Epithelial cell of proximal tubule (primary cell): ENCODE measurements around the gene ABAT. TPM values are rescaled to one million over a fixed set of nuclear protein-coding genes. Genes with fewer than 3 reads are reported as not detected.
"Not testable (repeated sequence)": the region's sequence is repeated elsewhere in the genome, so short reads cannot be mapped to it uniquely, and the experiment has no call there.

Experiments
- DNase-seq: peaks from one replicate; pipeline ENCODE4 v3.0.0-alpha.2; 2011; ENCODE audit warnings: low read depth
- H3K4me3 ChIP-seq: 2 replicates; pipeline ENCODE4 v1.5.1; 2011; ENCODE audit warnings: low read depth, mild to moderate bottlenecking, low read length
- total RNA-seq: library from RNA; depleted of rRNA; stranded (reverse); fragments of >200 nt; gene quantifications from 2 replicates; pipeline ENCODE4 v1.2.3, GENCODE V29; 2015
- TF ChIP-seq, protein P1 (sequence below): conservative IDR thresholded peaks from 2 replicates; pipeline ENCODE4 v1.5.1; 2012; ENCODE audit warnings: low read depth, mild to moderate bottlenecking, low read length

ABAT gene
- total RNA-seq, 1 donor from 2014 or later: 3.9 TPM

DNA sequence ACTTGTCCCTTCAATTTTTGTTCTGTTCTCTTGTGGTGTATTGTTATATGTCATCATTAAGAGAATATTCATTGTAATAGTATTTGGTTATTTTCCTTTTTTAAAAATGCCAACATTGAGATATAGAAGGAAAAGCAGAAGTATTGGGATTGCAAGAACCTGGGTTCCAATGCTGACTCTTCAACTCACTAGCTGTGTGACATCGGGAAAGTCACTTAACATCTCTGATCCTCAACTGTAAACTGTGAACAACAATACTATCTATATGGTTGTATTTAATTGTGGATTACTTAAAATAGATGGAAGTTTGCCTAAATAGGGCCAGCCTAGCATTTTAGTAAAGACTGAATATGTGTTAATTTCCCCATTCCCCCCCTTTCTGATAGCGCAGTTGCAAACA, 67.2 kb downstream of the ABAT start:
- DNase-seq: no peak
- TF ChIP-seq, protein P1, sequence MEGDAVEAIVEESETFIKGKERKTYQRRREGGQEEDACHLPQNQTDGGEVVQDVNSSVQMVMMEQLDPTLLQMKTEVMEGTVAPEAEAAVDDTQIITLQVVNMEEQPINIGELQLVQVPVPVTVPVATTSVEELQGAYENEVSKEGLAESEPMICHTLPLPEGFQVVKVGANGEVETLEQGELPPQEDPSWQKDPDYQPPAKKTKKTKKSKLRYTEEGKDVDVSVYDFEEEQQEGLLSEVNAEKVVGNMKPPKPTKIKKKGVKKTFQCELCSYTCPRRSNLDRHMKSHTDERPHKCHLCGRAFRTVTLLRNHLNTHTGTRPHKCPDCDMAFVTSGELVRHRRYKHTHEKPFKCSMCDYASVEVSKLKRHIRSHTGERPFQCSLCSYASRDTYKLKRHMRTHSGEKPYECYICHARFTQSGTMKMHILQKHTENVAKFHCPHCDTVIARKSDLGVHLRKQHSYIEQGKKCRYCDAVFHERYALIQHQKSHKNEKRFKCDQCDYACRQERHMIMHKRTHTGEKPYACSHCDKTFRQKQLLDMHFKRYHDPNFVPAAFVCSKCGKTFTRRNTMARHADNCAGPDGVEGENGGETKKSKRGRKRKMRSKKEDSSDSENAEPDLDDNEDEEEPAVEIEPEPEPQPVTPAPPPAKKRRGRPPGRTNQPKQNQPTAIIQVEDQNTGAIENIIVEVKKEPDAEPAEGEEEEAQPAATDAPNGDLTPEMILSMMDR: no peak
- no peak overlapping the region for H3K4me3 ChIP-seq

DNA sequence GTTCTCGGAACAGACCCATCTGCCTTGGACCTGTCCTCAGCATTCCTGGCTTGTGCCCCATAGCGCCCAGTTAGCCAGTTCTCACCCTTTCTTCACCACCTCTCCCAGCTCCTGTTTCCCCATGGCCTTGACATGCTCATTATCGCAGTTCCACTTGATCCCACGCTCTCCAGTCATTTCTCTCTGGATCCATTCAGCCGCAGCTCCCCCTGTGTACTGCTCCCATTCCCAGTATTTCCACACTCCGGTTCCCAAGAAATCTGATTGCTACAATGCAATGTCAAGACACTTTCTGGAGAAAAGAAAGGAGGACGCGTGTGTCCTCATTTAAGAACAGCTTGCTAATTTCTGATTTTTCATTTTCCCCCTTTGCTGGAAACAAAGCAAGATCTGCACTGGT, 67.7 kb downstream of the ABAT start:
- no peak for DNase-seq
- no peak overlapping the region for H3K4me3 ChIP-seq
- TF ChIP-seq, protein P1: no peak

DNA sequence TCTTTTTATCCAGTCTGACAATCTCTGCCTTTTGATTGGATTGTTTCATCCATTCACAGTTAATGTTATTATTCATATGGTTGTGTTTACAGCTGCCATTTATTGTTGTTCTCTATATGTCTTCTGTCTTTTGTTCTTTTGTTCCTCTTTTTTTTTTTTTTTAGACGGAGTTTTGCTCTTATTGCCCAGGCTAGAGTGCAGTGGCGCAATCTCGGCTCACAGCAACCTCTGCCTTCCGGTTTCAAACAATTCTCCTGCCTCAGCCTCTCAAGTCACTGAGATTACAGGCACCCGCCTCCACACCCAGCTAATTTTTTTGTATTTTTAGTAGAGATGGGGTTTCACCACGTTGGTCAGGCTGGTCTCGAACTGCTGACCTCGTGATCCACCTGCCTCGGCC, 74.5 kb downstream of the ABAT start:
- DNase-seq, H3K4me3 ChIP-seq: not testable (repeated sequence)

DNA sequence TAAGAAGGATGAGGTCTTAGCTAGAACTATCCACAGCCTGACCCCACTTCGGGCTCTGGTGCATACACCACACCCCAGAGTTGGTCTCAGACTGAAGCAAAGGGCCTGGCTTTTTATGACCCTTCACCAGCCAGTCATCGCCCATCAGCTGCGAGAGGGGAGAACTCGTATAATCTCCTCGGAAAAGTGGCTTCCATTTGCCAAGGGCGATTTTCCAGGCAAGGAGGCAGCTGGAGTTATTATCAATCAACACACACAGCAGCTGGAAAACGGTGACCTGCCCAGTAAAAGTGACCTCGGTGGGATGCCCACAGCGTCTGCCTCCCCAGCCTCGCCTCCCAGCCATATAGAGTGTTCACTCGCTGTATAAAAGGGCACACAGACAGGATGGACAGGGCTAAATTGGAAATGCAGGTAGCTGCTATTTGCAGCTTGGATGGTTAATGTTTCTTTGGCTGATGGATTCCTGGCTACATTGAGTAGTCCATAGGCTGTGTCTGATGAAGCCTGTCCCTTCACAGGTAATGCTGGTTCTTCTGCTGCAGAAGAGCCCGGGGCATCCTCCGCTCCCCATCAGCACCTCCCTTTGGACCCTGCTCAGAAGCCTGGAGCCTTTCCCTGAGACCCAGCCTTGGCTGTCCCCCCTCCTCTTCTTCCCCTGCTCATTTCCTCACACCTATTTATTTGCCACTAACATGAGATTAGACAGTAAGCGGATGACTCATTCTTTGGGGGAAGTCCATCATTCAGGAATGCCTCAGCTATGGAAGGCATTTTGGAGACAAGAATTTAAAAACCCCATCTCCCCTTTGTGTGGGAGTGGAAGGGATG, 77.3 kb downstream of the ABAT start:
- TF ChIP-seq, protein P1: no peak
- no peak overlapping the region for H3K4me3 ChIP-seq
- peak; percentile 66 for DNase-seq

DNA sequence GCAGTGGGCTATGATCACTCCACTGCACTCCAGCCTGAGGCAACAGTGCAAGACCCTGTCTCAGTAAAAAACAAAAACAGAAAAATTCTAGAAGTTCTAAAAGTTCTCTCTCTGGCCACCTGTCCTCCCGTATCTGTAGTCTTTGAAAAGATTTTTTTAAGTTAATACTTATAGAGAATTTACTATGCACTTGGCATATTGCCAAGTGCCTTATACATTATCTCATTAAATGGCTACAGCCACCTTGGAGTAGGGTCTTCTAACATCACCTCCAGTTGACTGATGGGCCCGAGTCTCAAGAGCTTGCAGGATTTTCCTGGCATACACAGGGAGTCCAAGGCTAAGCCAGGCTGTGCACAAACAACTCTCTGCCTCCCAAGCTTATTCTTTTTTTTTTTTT, 78.3 kb downstream of the ABAT start:
- no peak for DNase-seq
- TF ChIP-seq, protein P1: no peak
- no peak overlapping the region for H3K4me3 ChIP-seq

DNA sequence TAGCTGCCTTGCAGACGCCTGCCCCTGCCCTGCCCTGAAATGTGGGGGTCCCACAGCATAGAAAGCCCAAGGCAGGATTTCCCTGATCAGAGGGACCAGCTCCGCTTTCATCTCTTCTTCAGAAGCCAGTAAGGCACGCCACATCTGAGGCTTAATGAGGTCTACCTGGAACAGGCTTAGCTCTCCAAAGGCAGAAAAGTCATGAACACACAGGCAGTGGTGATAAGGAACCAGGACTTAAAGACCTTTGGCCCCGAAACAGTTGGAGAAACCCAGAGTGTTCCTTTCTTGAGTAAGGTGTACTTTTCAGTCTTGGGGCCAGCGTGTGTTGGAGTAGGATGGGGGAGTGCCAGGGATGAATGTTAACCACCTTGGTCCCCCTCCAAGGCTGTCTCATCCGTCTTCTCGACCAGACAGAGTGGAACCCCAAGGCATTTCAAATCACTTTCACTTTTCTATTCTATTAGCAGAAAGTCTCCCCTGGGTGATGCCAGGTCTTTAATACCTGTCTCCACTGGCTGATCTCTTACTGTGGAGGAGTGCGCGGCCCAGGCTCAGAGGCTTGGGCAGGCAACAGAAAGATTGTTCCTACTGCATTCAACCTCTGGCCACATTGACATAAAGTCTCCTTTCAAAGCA, 79.1 kb downstream of the ABAT start:
- DNase-seq: no peak
- TF ChIP-seq, protein P1: no peak
- no peak overlapping the region for H3K4me3 ChIP-seq

DNA sequence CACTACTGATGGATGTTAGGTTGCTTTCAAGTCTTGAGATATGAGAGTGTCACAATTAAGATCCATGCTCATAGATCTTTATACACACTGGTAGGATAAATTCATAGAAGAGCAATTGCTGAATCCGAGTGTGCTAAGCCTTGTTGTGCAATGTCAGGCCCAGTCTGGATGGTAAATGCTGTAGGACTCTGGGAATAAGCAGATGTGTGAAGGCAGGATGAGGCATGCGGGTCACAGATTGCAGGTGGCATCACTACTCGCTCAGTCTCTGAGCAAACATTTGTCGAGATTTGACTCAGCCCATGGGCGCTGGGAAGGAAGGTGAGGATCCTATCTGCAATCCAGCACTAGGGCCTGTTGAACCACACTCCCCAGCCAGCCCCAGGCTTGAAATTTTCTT, 82.3 kb downstream of the ABAT start:
- H3K4me3 ChIP-seq: no peak overlapping the region

More for the DNA sequence above, 82.3 kb downstream of the ABAT start:
- no peak for DNase-seq
- TF ChIP-seq, protein P1: no peak
